Spleen (tissue), 11 donors: Measurements from ENCODE around the gene TRPC4AP. TPM values are rescaled to one million over a fixed set of nuclear protein-coding genes. Genes with fewer than 3 reads are reported as not detected.

Experiments
- DNase-seq: peaks from one replicate; pipeline ENCODE4 v3.0.0-alpha.2; 2020
- H3K27ac ChIP-seq, 8 donors: fragments of 200-600 bp; sonication (generic) in 7 of 8; 1 replicate in 4 of 8; 2 replicates in 4 of 8; pipeline versions ENCODE4 v1.5.0 to v1.8.0; 2016 to 2021; ENCODE audit warnings: inconsistent platforms in 4 of 8, mild to moderate bottlenecking in 4 of 8, moderate library complexity in 1 of 8
- H3K27me3 ChIP-seq, 7 donors: fragments of 200-600 bp; sonication (generic) in 6 of 7; replicated peaks in 1 of 7; 1 replicate in 4 of 7; 2 replicates in 3 of 7; pipeline versions ENCODE4 v1.5.0 to v1.8.0; 2016 to 2021; ENCODE audit warnings: inconsistent platforms in 3 of 7, mild to moderate bottlenecking in 1 of 7
- H3K36me3 ChIP-seq, 6 donors: fragments of 200-600 bp; sonication (generic) in 5 of 6; 1 replicate in 4 of 6; 2 replicates in 2 of 6; pipeline versions ENCODE4 v1.5.0 to v1.8.0; 2016 to 2021; ENCODE audit warnings: inconsistent platforms in 2 of 6
- H3K4me1 ChIP-seq, 6 donors: fragments of 200-600 bp; sonication (generic) in 5 of 6; 1 replicate in 3 of 6; 2 replicates in 3 of 6; pipeline versions ENCODE4 v1.5.0 to v1.8.0; 2016 to 2021; ENCODE audit warnings: inconsistent platforms in 3 of 6
- H3K4me3 ChIP-seq, 8 donors: fragments of 200-600 bp; sonication (generic) in 7 of 8; 1 replicate in 4 of 8; 2 replicates in 4 of 8; pipeline versions ENCODE4 v1.5.0 to v1.8.0; 2016 to 2021; ENCODE audit warnings: inconsistent platforms in 4 of 8, mild to moderate bottlenecking in 4 of 8, moderate library complexity in 2 of 8
- H3K9me3 ChIP-seq, 8 donors: fragments of 200-600 bp; sonication (generic) in 7 of 8; 1 replicate in 4 of 8; 2 replicates in 4 of 8; pipeline versions ENCODE4 v1.5.0 to v1.8.0; 2016 to 2021; ENCODE audit warnings: inconsistent platforms in 4 of 8
- CTCF ChIP-seq, 11 experiments: fragments of 200-600 bp in 7 of 11; fragments of 450-650 bp in 4 of 11; sonication (generic) in 4 of 11; IDR thresholded peaks in 8 of 11; conservative IDR thresholded peaks in 3 of 11; 1 replicate in 7 of 11; 2 replicates in 4 of 11; pipeline versions ENCODE4 v1.4.0 to v1.8.0; 2016 to 2021; ENCODE audit warnings: antibody characterized with exemption in 11 of 11, inconsistent platforms in 4 of 11, mild to moderate bottlenecking in 1 of 11
- POLR2A ChIP-seq, 3 donors: fragments of 450-650 bp; IDR thresholded peaks; one replicate each; pipeline ENCODE4 v1.5.1; 2017; ENCODE audit warnings: antibody characterized with exemption in 3 of 3, mild to moderate bottlenecking in 1 of 3
- POLR2AphosphoS5 ChIP-seq, 3 donors: sonication (generic); formaldehyde crosslinking; IDR thresholded peaks; one replicate each; pipeline ENCODE4 v1.5.1; 2017; ENCODE audit warnings: antibody characterized with exemption in 3 of 3
- WGBS, 5 donors: extraction: QIAGEN DNeasy Blood & Tissue Kit in 3 of 5; methylation state at CpG; one replicate each; pipeline versions ENCODE4 v1.1.5 to v1.1.7; 2013 to 2018; 5-methylcytosine and 5-hydroxymethylcytosine counted together
- intact Hi-C: fragments of 100-400 bp; cut with DNase I; formaldehyde crosslinking; loops from one replicate; pipeline ENCODE4 v1.15.0; 2023; ENCODE audit warnings: low total_unique reads
- microRNA-seq, 3 donors: library from miRNA; unstranded; fragments of <30 nt; microRNA quantifications; one replicate each; pipeline versions ENCODE4 to v1.1.0, GENCODE V29; 2019 to 2020
- polyA plus RNA-seq, 3 donors: library from polyadenylated mRNA; stranded (reverse); fragments of 200-250 nt; gene quantifications; one replicate each; pipeline ENCODE4 v1.2.1, GENCODE V29; 2013
- small RNA-seq, 4 donors: library from RNA; depleted of rRNA; stranded (forward); fragments of <200 nt; gene quantifications; one replicate each; pipeline ENCODE3, GENCODE V24; 2016
- total RNA-seq, 7 donors: library from RNA; depleted of rRNA in 3 of 7; stranded (reverse); fragments of >200 nt in 3 of 7; fragmentation: NEBNext Ultra II Directional in 4 of 7; extraction: Animal tissue kit (Norgen Biotek cat#: 25700) in 4 of 7; gene quantifications; one replicate each; pipeline versions ENCODE4 v1.1.0 to v1.2.1, GENCODE V29; 2016 to 2021
- donor health status: healthy with polysubstance abuse.
- donor health status: DM: no; HTN: no; CAD: no; lungs with moderate emphysema.
- donor health status: DM: no; HTN: no; CAD: no.
- donor health status: Bipolar disorder and iron deficiency.
- donor health status: healthy.
- donor health status: DM: no; HTN: no; CAD: no.
- donor health status: DM: yes; HTN: yes; CAD: no.

Gene TRPC4AP
- total and polyA plus RNA-seq, 10 donors, result 26.3 to 81.7 (median 64.9) TPM

GRCh38 chr20:34955231-34956040 is 137.2 kb downstream of the TRPC4AP start, which contains the start of the genes GSS and MYH7B:
Gene GSS (minus strand): TSS chr20:34955806. CDS start chr20:34951852, 3,954 bp downstream.
Gene MYH7B (plus strand): TSS chr20:34955868. CDS start chr20:34978006, 22,138 bp downstream.
- H3K27ac ChIP-seq, result peak within 1 kb of the TSS; percentile 43 to 94 (median 89)
- TF ChIP-seq POLR2A (IDR thresholded peaks at IDR 0.05), result peak in 1 of 3 donors; percentile 67
- peak; percentile 97 to 98 (median 98) for TF ChIP-seq POLR2AphosphoS5 (IDR thresholded peaks at IDR 0.05)
- peak in 10 of 11 experiments; percentile 27 to 66 (median 55) for TF ChIP-seq CTCF (IDR thresholded peaks at IDR 0.05 in 8 of 11, conservative IDR thresholded peaks at IDR 0.05 in 3 of 11)
- DNase-seq, result peak; percentile 99
- H3K36me3 ChIP-seq, result peaks cover 0 to 14% (median 7%) of the 10 kb centered on the region in 6 donors
- no peaks in the 10 kb centered on the region for H3K9me3 ChIP-seq
- no peaks in the 10 kb centered on the region for H3K27me3 ChIP-seq
- intact Hi-C loops, result loop anchor here (5.0 kb wide), 1 partner anchor 83 kb away; the partner anchor contains the start of gene GGT7
- peaks cover 3 to 28% (median 19%) of the 10 kb centered on the region in 6 donors for H3K4me1 ChIP-seq
- WGBS, 5 donors, result 0 to 1% (median 1%) methylated on average over 31 to 62 of the region's 62 CpGs
- peak within 1 kb of the TSS; percentile 59 to 81 (median 74) for H3K4me3 ChIP-seq

DNA sequence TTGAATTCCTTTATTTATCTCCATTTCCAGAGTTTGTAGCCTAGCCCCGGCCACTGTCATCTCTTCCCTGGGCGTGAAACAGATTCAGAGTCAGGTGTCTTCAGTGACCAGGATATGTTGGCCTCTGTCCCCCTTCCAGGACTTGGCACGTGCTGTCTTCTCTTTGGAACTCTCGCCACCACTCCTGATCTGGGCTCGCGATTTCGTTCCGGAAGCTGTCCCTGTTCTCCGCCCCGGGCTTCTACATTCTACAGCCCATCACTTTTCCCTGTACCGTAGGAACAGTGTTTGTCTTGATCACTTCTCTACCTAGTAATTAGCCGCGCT is 137.7 kb downstream of the TRPC4AP start:
- Histone ChIP-seq H3K4me1 (peaks cover 3 to 28% (median 19%) of the 10 kb centered on the region in 6 donors), H3K27ac (peak overlapping the region; percentile 43 to 94 (median 89)), H3K27me3 (no peaks in the 10 kb centered on the region), H3K4me3 (peak overlapping the region; percentile 59 to 81 (median 74)), H3K9me3 (no peaks in the 10 kb centered on the region), H3K36me3 (peaks cover 0 to 19% (median 9%) of the 10 kb centered on the region in 6 donors)
- intact Hi-C loops, result loop anchor here (5.0 kb wide), 1 partner anchor 83 kb away; the partner anchor contains the start of gene GGT7
- no peak for TF ChIP-seq CTCF (IDR thresholded peaks at IDR 0.05 in 8 of 11, conservative IDR thresholded peaks at IDR 0.05 in 3 of 11)
- TF ChIP-seq POLR2AphosphoS5 (IDR thresholded peaks at IDR 0.05), result no peak
- no peak for TF ChIP-seq POLR2A (IDR thresholded peaks at IDR 0.05)
- WGBS, 5 donors, result 14 to 26% (median 20%) methylated on average over 13 of the region's 13 CpGs
- no peak for DNase-seq

GRCh38 chr20:34953960-34954359 is 138.6 kb downstream of the TRPC4AP start:
- Histone ChIP-seq H3K36me3 (peaks cover 0 to 29% (median 11%) of the 10 kb centered on the region in 6 donors), H3K9me3 (no peaks in the 10 kb centered on the region), H3K27me3 (no peaks in the 10 kb centered on the region), H3K4me1 (peaks cover 3 to 28% (median 19%) of the 10 kb centered on the region in 6 donors), H3K4me3 (no peak overlapping the region), H3K27ac (no peak overlapping the region)
- intact Hi-C loops, result no loop called here
- no peak for TF ChIP-seq CTCF (IDR thresholded peaks at IDR 0.05 in 8 of 11, conservative IDR thresholded peaks at IDR 0.05 in 3 of 11)
- no peak for TF ChIP-seq POLR2AphosphoS5 (IDR thresholded peaks at IDR 0.05)
- TF ChIP-seq POLR2A (IDR thresholded peaks at IDR 0.05), result no peak
- WGBS, 5 donors, result 90 to 99% (median 95%) methylated on average over 7 of the region's 7 CpGs
- no peak for DNase-seq

DNA sequence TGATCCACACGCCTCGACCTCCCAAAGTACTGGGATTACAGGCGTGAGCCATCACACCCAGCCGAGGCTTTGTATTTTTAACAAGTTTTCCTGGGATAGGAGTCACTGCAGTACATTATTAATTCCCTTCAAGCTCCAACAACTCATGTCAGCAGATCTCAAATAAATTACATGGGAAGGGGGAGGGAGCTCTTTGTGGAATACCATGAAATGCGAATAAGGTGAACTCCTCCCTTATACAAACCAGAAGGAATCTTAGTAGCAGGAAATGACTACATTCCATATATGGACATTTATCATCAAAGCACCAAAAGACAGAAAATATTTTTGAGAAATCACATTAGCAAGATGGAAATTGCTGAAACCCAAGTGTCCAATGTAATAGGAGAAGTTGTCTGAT is 139.9 kb downstream of the TRPC4AP start:
- H3K9me3 ChIP-seq, result no peaks in the 10 kb centered on the region
- no peak overlapping the region for H3K27ac ChIP-seq
- intact Hi-C loops, result no loop called here
- TF ChIP-seq POLR2A (IDR thresholded peaks at IDR 0.05), result no peak
- H3K36me3 ChIP-seq, result peaks cover 0 to 40% (median 14%) of the 10 kb centered on the region in 6 donors
- no peak for DNase-seq
- 82 to 95% (median 90%) methylated on average over 4 to 5 of the region's 5 CpGs for WGBS, 5 donors
- H3K27me3 ChIP-seq, result no peaks in the 10 kb centered on the region
- H3K4me3 ChIP-seq, result no peak overlapping the region
- H3K4me1 ChIP-seq, result peaks cover 3 to 28% (median 19%) of the 10 kb centered on the region in 6 donors

Small RNA genes within 50 kb of the gene (microRNA-seq; reads per million reads assigned to microRNA genes)
- 0 reads per million in 3 donors for gene MIR499A
- 0 reads per million in 3 donors for gene MIR499B

Small RNA genes within 50 kb of the gene (small RNA-seq; reads per million reads assigned to genes)
- gene MIR499A (0 to 0.12 (median 0) reads per million in 4 donors), gene RF00275 (0 reads per million in 4 donors), gene RNU6-407P (0 reads per million in 4 donors)

Other genes with a start within 250 kb of the TRPC4AP start
- gene GGT7, start 220.0 kb downstream of the TRPC4AP start, total RNA-seq, result 10 to 100 TPM in 6 of 7 donors, 1 to 10 TPM in 1; 9.7 to 22.1 (median 13.0) TPM
- 10 to 100 TPM in 1 of 3 donors, 1 to 10 TPM in 2; 4.3 to 11.4 (median 5.7) TPM for gene GGT7, start 220.0 kb downstream of the TRPC4AP start, polyA plus RNA-seq
- 10 to 100 TPM; 23.2 to 43.6 (median 33.2) TPM for gene ACSS2, start 216.2 kb downstream of the TRPC4AP start, total RNA-seq
- gene ACSS2, start 216.2 kb downstream of the TRPC4AP start, polyA plus RNA-seq, result 10 to 100 TPM in 2 of 3 donors, 1 to 10 TPM in 1; 8.9 to 20.3 (median 15.6) TPM
- 10 to 100 TPM; 23.8 to 46.1 (median 31.8) TPM for gene GSS, start 137.0 kb downstream of the TRPC4AP start, total RNA-seq
- gene GSS, start 137.0 kb downstream of the TRPC4AP start, polyA plus RNA-seq, result 10 to 100 TPM; 19.8 to 40.0 (median 39.0) TPM
- 1 to 10 TPM in 3 of 7 donors, under 1 TPM in 4; 0.09 to 1.7 (median 0.60) TPM for gene MYH7B, start 136.9 kb downstream of the TRPC4AP start, total RNA-seq
- gene MYH7B, start 136.9 kb downstream of the TRPC4AP start, polyA plus RNA-seq, result under 1 TPM; 0.72 to 0.83 (median 0.77) TPM
- 10 to 100 TPM; 30.7 to 37.5 (median 34.3) TPM for gene EDEM2, start 54.5 kb upstream of the TRPC4AP start, total RNA-seq
- gene EDEM2, start 54.5 kb upstream of the TRPC4AP start, polyA plus RNA-seq, result 10 to 100 TPM; 18.3 to 28.4 (median 25.4) TPM
- gene PROCR, start 79.3 kb upstream of the TRPC4AP start, total RNA-seq, result 100 to 1,000 TPM in 1 of 7 donors, 10 to 100 TPM in 6; 12.1 to 104 (median 31.2) TPM
- gene PROCR, start 79.3 kb upstream of the TRPC4AP start, polyA plus RNA-seq, result 10 to 100 TPM in 1 of 3 donors, 1 to 10 TPM in 2; 5.0 to 13.7 (median 10.0) TPM
- gene MMP24, start 133.9 kb upstream of the TRPC4AP start, total RNA-seq, result under 1 TPM; 0.10 to 0.32 (median 0.24) TPM
- gene MMP24, start 133.9 kb upstream of the TRPC4AP start, polyA plus RNA-seq, result under 1 TPM; 0.11 to 0.13 (median 0.12) TPM
- gene MMP24OS, start 185.3 kb upstream of the TRPC4AP start, total RNA-seq, result 10 to 100 TPM; 21.3 to 68.6 (median 47.5) TPM
- gene MMP24OS, start 185.3 kb upstream of the TRPC4AP start, polyA plus RNA-seq, result 10 to 100 TPM; 18.6 to 41.5 (median 28.5) TPM
- gene EIF6, start 192.0 kb upstream of the TRPC4AP start, total RNA-seq, result 10 to 100 TPM; 50.5 to 76.8 (median 62.2) TPM
- gene EIF6, start 192.0 kb upstream of the TRPC4AP start, polyA plus RNA-seq, result 100 to 1,000 TPM in 2 of 3 donors, 10 to 100 TPM in 1; 88.2 to 121 (median 104) TPM
- not detected for gene FAM83C, start 199.6 kb upstream of the TRPC4AP start, total RNA-seq
- gene FAM83C, start 199.6 kb upstream of the TRPC4AP start, polyA plus RNA-seq, result not detected